ENCODE measurements around the gene GRPEL1. TPM values are rescaled to one million over a fixed set of nuclear protein-coding genes. Genes with fewer than 3 reads are reported as not detected.

The GRPEL1 gene
- total RNA-seq (2021; fragmentation: NEBNext Ultra II Directional; extraction: Animal tissue kit (Norgen Biotek cat#: 25700)) (39.9 and 43.0 TPM in 2 replicates), polyA plus RNA-seq (2011; rRNA removed) (10.5 and 13.5 TPM in 2 replicates), polyA minus RNA-seq (2011; rRNA and poly(A)+ RNA removed) (12.4 TPM in 2 replicates)
- 20.7 TPM for polyA plus RNA-seq (2011; cell fraction: cytosol; rRNA removed)
- 6.1 TPM for polyA plus RNA-seq (2011; cell fraction: nucleus; rRNA removed)
- 34.0 to 43.0 TPM (median 35.5 TPM) in 4 replicates for polyA plus RNA-seq (2012, experiment 1 of 2)
- 12.5 TPM for polyA plus RNA-seq (2012, experiment 2 of 2)
- polyA plus RNA-seq (2013, experiment 1 of 2): 18.9 TPM
- 19.9 TPM for polyA plus RNA-seq (2013, experiment 2 of 2)
- 7.8 TPM for polyA minus RNA-seq (2011; cell fraction: cytosol; rRNA and poly(A)+ RNA removed)
- polyA minus RNA-seq (2011; cell fraction: nucleus; rRNA and poly(A)+ RNA removed): 11.3 TPM
- long read RNA-seq, experiment 1, transcript GRPEL1-201 (4 exons, 2,775 nt): major isoform, 24 of 38 reads
- long read RNA-seq, experiment 1, partial matches to known transcripts: 2 of 38 reads
- long read RNA-seq, experiment 1, other reads (novel, unspliced or antisense): 9 of 38 reads
- long read RNA-seq, experiment 2, transcript GRPEL1-201 (4 exons, 2,775 nt): major isoform, 105 of 156 reads
- long read RNA-seq, experiment 2, partial matches to known transcripts: 3 of 156 reads
- long read RNA-seq, experiment 2, other reads (novel, unspliced or antisense): 47 of 156 reads

DNA sequence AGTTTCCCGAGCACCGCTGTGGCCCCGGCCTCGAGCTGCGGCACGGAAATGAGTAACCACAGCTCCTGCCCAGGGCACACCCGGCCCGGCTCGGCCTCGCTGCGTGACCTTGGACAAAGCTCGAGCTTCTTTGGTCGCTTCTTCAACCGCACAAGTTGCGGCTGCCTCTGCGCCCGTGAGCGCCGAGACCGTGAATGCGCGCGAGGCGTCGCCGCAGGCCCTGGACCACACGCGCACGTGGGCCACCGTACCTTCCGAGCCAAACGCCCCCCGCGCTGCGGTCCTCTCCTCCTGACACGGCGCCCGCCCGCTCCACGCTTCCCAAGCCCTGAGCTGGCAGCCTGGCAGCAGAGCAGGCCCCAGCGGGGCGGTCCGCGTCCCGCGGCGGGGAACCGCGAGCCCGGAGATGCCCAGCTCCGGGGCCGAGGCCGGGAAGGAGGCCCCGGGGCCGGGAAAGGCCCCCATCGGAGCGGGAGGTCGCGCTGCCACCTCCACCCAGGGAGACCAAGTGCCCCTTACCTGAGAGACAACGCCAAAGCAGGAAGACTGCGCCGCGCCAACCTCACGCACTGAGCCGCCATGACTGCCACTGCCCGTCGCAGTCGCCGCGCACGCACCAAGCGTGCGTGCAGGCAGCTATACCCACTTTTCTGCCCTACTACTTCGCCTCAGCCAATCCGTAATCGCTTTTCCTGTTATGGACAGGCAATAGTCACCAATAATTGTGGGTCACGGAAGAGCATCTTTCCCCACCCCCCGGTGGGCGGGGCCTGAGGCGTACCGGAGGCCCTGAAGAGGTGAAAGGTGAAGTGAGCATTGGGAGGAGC is at the start of gene GRPEL1:
GRPEL1 (minus strand) TSS at position 613 of the 827 bp plus-strand sequence; CDS start at position 581, 32 bp downstream.
- H3K36me3 ChIP-seq (ENCODE audit: control insufficient read depth in 2 of 4, insufficient read depth in 4 of 4, low read length in 3 of 4): peaks cover 0 to 14% (median 11%) of the 10 kb centered on the region in 4 experiments; a peak in 6 of 8 replicates
- H3K27ac ChIP-seq (ENCODE audit: low read depth, low read length): peak within 1 kb of the TSS; percentile 38; the same call in 1 of the 2 replicates
- H2BK20ac ChIP-seq (ENCODE audit: low read length): no peak within 1 kb of the TSS
- peak; percentile 75 for FAIRE-seq
- no peak within 1 kb of the TSS for H2BK12ac ChIP-seq (ENCODE audit: low read depth, low read length)
- ChIA-PET CTCF (ENCODE audit: partially characterized antibody) (interaction anchor here (0.6 to 9.4 kb wide), 12 partner anchors 11 to 194 kb away, joined by 3 to 108 read pairs (median 4); partner anchors contain the start of gene TADA2B), POLR2A (ENCODE audit: partially characterized antibody) (interaction anchor here (0.8 to 2.8 kb wide), 18 partner anchors 9 to 152 kb away, joined by 3 to 17 read pairs (median 5); partner anchors contain the start of gene TADA2B)
- no peak within 1 kb of the TSS for H3K23ac ChIP-seq (ENCODE audit: insufficient read length)
- peak in 1 of 2 experiments; percentile 98 for DNase-seq (ENCODE audit: low read depth in 1 of 2, low spot score in 2 of 2)
- H2BK120ac ChIP-seq (replicated peaks; ENCODE audit: low read depth, low read length): no peak within 1 kb of the TSS
- peak within 1 kb of the TSS; percentile 69 for H4K5ac ChIP-seq (ENCODE audit: insufficient read length, low read depth, low read length)
- WGBS, 2 experiments (ENCODE audit: extremely low coverage in 1 of 2, insufficient coverage in 1 of 2, insufficient read length in 1 of 2, insufficient replicate concordance in 2 of 2, low coverage in 1 of 2, low lambda C conversion rate in 2 of 2, missing lambda C conversion rate in 1 of 2): 2% methylated on average over 64 of the region's 81 CpGs; no CpG with 5 or more reads in 1 of the 2 experiments
- no peak within 1 kb of the TSS for H3K14ac ChIP-seq (ENCODE audit: insufficient read length)
- H4K20me1 ChIP-seq (replicated peaks in 1 of 2; ENCODE audit: control insufficient read depth in 1 of 2, insufficient read depth in 2 of 2, low read length in 2 of 2): peaks cover 9 to 11% of the 10 kb centered on the region in 2 experiments
- H3K23me2 ChIP-seq (ENCODE audit: low read depth, low read length): peaks cover 10% of the 10 kb centered on the region
- H2BK15ac ChIP-seq (ENCODE audit: low read length): no peak within 1 kb of the TSS
- peak within 1 kb of the TSS; percentile 72 for H4K8ac ChIP-seq (ENCODE audit: extremely low read depth, insufficient read depth, low read length)
- H3K56ac ChIP-seq (replicated peaks; ENCODE audit: insufficient read length, low read depth, low read length): no peak within 1 kb of the TSS
- peaks cover 0 to 28% of the 10 kb centered on the region in 2 experiments; a peak in 2 of 4 replicates for H3K79me2 ChIP-seq (ENCODE audit: control insufficient read depth in 1 of 2, insufficient read depth in 2 of 2, low read length in 2 of 2)
- peak within 1 kb of the TSS; percentile 83; the same call in 1 of the 2 replicates for H2BK5ac ChIP-seq (ENCODE audit: low read depth, low read length)
- H3K9me3 ChIP-seq (ENCODE audit: insufficient read depth in 2 of 2, low read depth in 1 of 2, low read length in 1 of 2): no peaks in the 10 kb centered on the region
- peaks cover 0 to 17% (median 10%) of the 10 kb centered on the region in 4 experiments; a peak in 6 of 7 replicates for H3K27me3 ChIP-seq (replicated peaks in 1 of 4; ENCODE audit: control insufficient read depth in 3 of 4, extremely low read depth in 1 of 4, insufficient read depth in 3 of 4, low read length in 3 of 4)
- H3K4ac ChIP-seq (replicated peaks; ENCODE audit: insufficient read length, low read depth, low read length): no peak within 1 kb of the TSS
- peak within 1 kb of the TSS; percentile 78 for H3K18ac ChIP-seq (ENCODE audit: extremely low read depth, low read length)
- H3K4me1 ChIP-seq (replicated peaks in 1 of 4; ENCODE audit: control insufficient read depth in 3 of 4, insufficient read depth in 4 of 4, low read length in 3 of 4): peaks cover 2 to 6% (median 3%) of the 10 kb centered on the region in 4 experiments; a peak in 2 of 7 replicates
- peaks cover 5% of the 10 kb centered on the region; the same call in 1 of the 2 replicates for H3K79me1 ChIP-seq (ENCODE audit: low read depth, low read length)
- H4K91ac ChIP-seq (replicated peaks; ENCODE audit: insufficient read length, low read length): peak within 1 kb of the TSS; percentile 90
- peak within 1 kb of the TSS; percentile 67 to 94 for H3K4me2 ChIP-seq (ENCODE audit: insufficient read depth in 1 of 2, low read depth in 2 of 2, low read length in 2 of 2)
- H2AK5ac ChIP-seq (ENCODE audit: low read depth, low read length): no peak within 1 kb of the TSS
- H3K9ac ChIP-seq (replicated peaks in 1 of 4; ENCODE audit: extremely low read depth in 1 of 4, low read depth in 3 of 4, low read length in 3 of 4): peak within 1 kb of the TSS; percentile 31 to 58 (median 51)
- H2AFZ ChIP-seq (ENCODE audit: low read length): no peak within 1 kb of the TSS; the same call in 1 of the 2 replicates
- peak within 1 kb of the TSS; percentile 76 to 93 (median 80) for H3K4me3 ChIP-seq (ENCODE audit: extremely low read depth in 1 of 4, insufficient read depth in 2 of 4, low read depth in 3 of 4, low read length in 4 of 4)
- no peak for TF ChIP-seq GTF2F1 (IDR thresholded peaks at IDR 0.05; ENCODE audit: borderline replicate concordance, low read depth, low read length)
- TF ChIP-seq RFX5 (IDR thresholded peaks at IDR 0.05; ENCODE audit: borderline replicate concordance, low read depth, low read length): 0 out of 2 replicates have a peak, but pooled peaks have one; percentile 20
- TF ChIP-seq SIN3A (conservative IDR thresholded peaks at IDR 0.05 in 1 of 2, IDR thresholded peaks at IDR 0.05 in 1 of 2; ENCODE audit: low read depth in 1 of 2, low read length in 2 of 2): 0 out of 4 replicates have a peak, but pooled peaks of 1 of the 2 experiments have one; percentile 51
- peak; percentile 87 for TF ChIP-seq PHF8 (conservative IDR thresholded peaks at IDR 0.05; ENCODE audit: low read depth, low read length)
- peak; percentile 80 for TF ChIP-seq CHD2 (IDR thresholded peaks at IDR 0.05; ENCODE audit: low read length)
- peak; percentile 79 for TF ChIP-seq CREB1 (IDR thresholded peaks at IDR 0.05)
- peak; percentile 57 for TF ChIP-seq SP2 (IDR thresholded peaks at IDR 0.05; ENCODE audit: low read length)
